ENCODE results near the gene SLC26A11.
"Not testable (repeated sequence)": the region's sequence is repeated elsewhere in the genome, so short reads cannot be mapped to it uniquely, and the experiment has no call there.

- not testable (repeated sequence) for TF ChIP-seq SP1 (IDR thresholded peaks at IDR 0.05); BHLHE40 (IDR thresholded peaks at IDR 0.05; ENCODE audit: borderline replicate concordance); ARNT (IDR thresholded peaks at IDR 0.05); FOXM1 (IDR thresholded peaks at IDR 0.05; ENCODE audit: borderline replicate concordance); ELF4 (IDR thresholded peaks at IDR 0.05); CTBP1 (IDR thresholded peaks at IDR 0.05; ENCODE audit: borderline replicate concordance)
Observed at GRCh38 chr17:80299350-80300100, 79.3 kb downstream of the SLC26A11 start.

Measured in HEK293T (cell line).